ENCODE results near the gene KRT71.

GRCh38 chr12:52498946-52499345 lies 54.0 kb downstream of the KRT71 start:
- TF ChIP-seq EZH2phosphoT487 (IDR thresholded peaks at IDR 0.05; ENCODE audit: borderline replicate concordance, low read length) (no peak), CTCF (conservative IDR thresholded peaks at IDR 0.05; ENCODE audit: low read depth, low read length) (no peak)
